K562 (cell line): ENCODE data around the gene RTL10. TPM values are rescaled to one million over a fixed set of nuclear protein-coding genes. Genes with fewer than 3 reads are reported as not detected.
A peak's percentile ranks its signal among the peaks of the same experiment; 100 is the strongest.

Experiments
- ARID3A ChIP-seq: IDR thresholded peaks from 2 replicates; pipeline ENCODE4 v1.6.1; 2012; ENCODE audit warnings: low read depth, low read length, improper control_type of control experiment, borderline replicate concordance
- CREB3 ChIP-seq: fragments of 450-650 bp; conservative IDR thresholded peaks from 2 replicates; pipeline ENCODE4 v1.6.1; 2016; ENCODE audit warnings: missing genetic modification characterization, low read depth, mild to moderate bottlenecking, missing compliant biosample characterization, moderate library complexity
- E2F8 ChIP-seq: fragments of 450-650 bp; IDR thresholded peaks from 2 replicates; pipeline ENCODE4 v1.7.1; 2018; ENCODE audit warnings: mild to moderate bottlenecking, low read depth; ENCODE audit not compliant: partially characterized antibody
- GTF2A2 ChIP-seq: IDR thresholded peaks from 2 replicates; pipeline ENCODE4 v1.6.1; 2016; ENCODE audit warnings: mild to moderate bottlenecking, missing genetic modification characterization, missing compliant biosample characterization
- HIVEP1 ChIP-seq: fragments of 250-450 bp; sonication (Bioruptor Pico); IDR thresholded peaks from 2 replicates; pipeline ENCODE4 v1.4.0; 2020; ENCODE audit warnings: mild to moderate bottlenecking
- HMGN3 ChIP-seq: IDR thresholded peaks from 2 replicates; pipeline ENCODE4 v1.6.1; 2011; ENCODE audit warnings: borderline replicate concordance, low read depth, mild to moderate bottlenecking, mixed read lengths, low read length; ENCODE audit not compliant: insufficient read length; ENCODE audit errors: extremely low read depth
- MLLT1 ChIP-seq, 2 experiments: fragments of 450-650 bp; IDR thresholded peaks; 2 replicates each; pipeline ENCODE4 v1.6.1; 2016
- MLX ChIP-seq, 2 experiments: fragments of 450-650 bp in 1 of 2; sonication (generic) in 1 of 2; formaldehyde crosslinking; conservative IDR thresholded peaks; 2 replicates each; pipeline versions ENCODE4 v1.4.0 to v1.8.1; 2020 to 2022; ENCODE audit warnings: mild to moderate bottlenecking in 1 of 2, missing genetic modification reagents in 1 of 2
- MYNN ChIP-seq, 2 experiments: sonication (generic); formaldehyde crosslinking in 1 of 2; IDR thresholded peaks; 2 replicates each; pipeline versions ENCODE4 v1.5.0 to v1.6.1; 2016 to 2020; ENCODE audit warnings: antibody characterized with exemption in 1 of 2, missing genetic modification reagents in 1 of 2
- NELFE ChIP-seq: IDR thresholded peaks from 2 replicates; pipeline ENCODE4 v1.6.1; 2011; ENCODE audit warnings: mild to moderate bottlenecking; ENCODE audit not compliant: insufficient read depth, insufficient read length
- TEAD4 ChIP-seq, 2 experiments: sonication (generic) in 1 of 2; formaldehyde crosslinking in 1 of 2; IDR thresholded peaks; 2 replicates each; pipeline versions ENCODE4 v1.6.1 to v1.8.0; 2012 to 2022; ENCODE audit warnings: borderline replicate concordance in 1 of 2, inconsistent platforms in 1 of 2, low read length in 1 of 2, mild to moderate bottlenecking in 1 of 2, missing genetic modification reagents in 1 of 2
- ZKSCAN1 ChIP-seq: fragments of 150-350 bp; IDR thresholded peaks from 2 replicates; pipeline ENCODE4 v1.6.1; 2016; ENCODE audit warnings: low read depth, low read length
- ZKSCAN8 ChIP-seq: fragments of 200-800 bp; sonication (Bioruptor generic); IDR thresholded peaks from 2 replicates; pipeline ENCODE4 v1.6.1; 2016; ENCODE audit warnings: missing genetic modification characterization, missing compliant biosample characterization
- ZNF644 ChIP-seq: fragments of 200-800 bp; sonication (Bioruptor generic); IDR thresholded peaks from 2 replicates; pipeline ENCODE4 v1.6.1; 2016; ENCODE audit warnings: low read depth, missing genetic modification characterization, missing compliant biosample characterization
- ZNF77 ChIP-seq: fragments of 250-450 bp; sonication (Bioruptor Pico); IDR thresholded peaks from 2 replicates; pipeline ENCODE4 v1.5.0; 2020
- ZSCAN32 ChIP-seq: fragments of 450-650 bp; formaldehyde crosslinking; IDR thresholded peaks from 2 replicates; pipeline ENCODE4 v1.4.0; 2020; ENCODE audit warnings: mild to moderate bottlenecking, moderate library complexity
- polyA plus RNA-seq, 8 experiments: library from polyadenylated mRNA; depleted of rRNA in 4 of 8; stranded (reverse) in 5 of 8; unstranded in 3 of 8; fragments of >200 nt; fragmentation: Nextera tagmentation in 2 of 8; fragmentation: Illumina TruSeq in 1 of 8; extraction: Ambion mirVana in 2 of 8; extraction: Trizol in 1 of 8; gene quantifications; 2 replicates each; pipeline versions ENCODE4 v1.2.1 to v1.2.3, GENCODE V29; 2011 to 2014; ENCODE audit warnings: inconsistent platforms in 1 of 8, missing spikeins in 1 of 8
- total RNA-seq, 7 experiments: library from RNA; depleted of rRNA in 6 of 7; stranded (reverse); fragments of >200 nt in 6 of 7; fragmentation: Illumina TruSeq in 2 of 7; extraction: Trizol in 2 of 7; gene quantifications; 2 replicates each; pipeline versions ENCODE4 v1.2.1 to v1.2.3, GENCODE V29; 2011 to 2021; ENCODE audit warnings: low replicate concordance in 1 of 7
- TF ChIP-seq, protein P1 (sequence below): sonication (generic); IDR thresholded peaks from 2 replicates; pipeline ENCODE4 v1.6.1; 2016

RTL10 gene
- total and polyA plus RNA-seq, 9 of the 15 experiments (the other 6 are each of a cell fraction or from before 2014, with no cell fraction given): 19.8 to 75.5 (median 32.5) TPM

DNA sequence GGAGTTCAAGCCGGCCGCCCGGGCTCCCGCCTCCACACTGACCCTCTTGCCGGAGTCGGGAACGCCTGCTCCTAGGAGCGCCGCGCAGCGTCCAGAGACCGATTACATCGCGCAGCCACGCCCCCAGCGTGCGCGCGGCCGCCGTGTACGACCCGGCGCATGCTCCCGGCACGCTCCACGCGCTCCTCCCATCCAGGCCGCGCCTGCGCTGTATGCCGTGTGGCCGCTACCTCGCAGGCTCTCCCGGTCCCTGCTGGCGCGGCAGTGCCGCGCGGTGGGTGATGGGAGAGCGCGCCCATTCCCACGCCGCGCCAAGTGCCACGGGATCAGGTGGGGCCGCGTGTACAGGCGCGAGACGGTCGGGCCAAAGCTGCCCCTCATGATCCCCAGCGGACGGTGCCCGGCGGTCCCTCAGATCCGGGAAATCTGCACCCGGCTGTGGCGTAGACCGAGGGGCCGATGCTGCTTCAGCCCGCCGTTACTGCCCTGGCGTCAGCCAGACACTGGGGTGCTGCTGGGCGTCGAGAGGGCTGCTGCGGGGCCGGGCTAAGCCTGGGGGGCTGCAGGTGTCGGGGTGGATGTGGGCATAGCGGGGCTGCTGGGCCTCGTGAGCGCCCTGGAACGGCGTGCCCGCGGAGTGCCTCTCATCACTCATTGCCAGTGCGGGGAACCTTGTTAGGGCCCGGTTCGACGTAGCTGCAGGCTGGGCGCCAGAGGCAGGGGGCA is at the start of gene RTL10, which contains the start of gene GNB1L (continued):
- no peak for TF ChIP-seq TEAD4 (IDR thresholded peaks at IDR 0.05; ENCODE audit: low read length)
- TF ChIP-seq TEAD4 (CRISPR knock-in tag; IDR thresholded peaks at IDR 0.05; ENCODE audit: borderline replicate concordance): no peak
- TF ChIP-seq ZKSCAN8 (CRISPR knock-in tag): no peak
- no peak for TF ChIP-seq ZNF644 (tag)
- TF ChIP-seq ZNF77 (CRISPR knock-in tag): no peak
- TF ChIP-seq MYNN (IDR thresholded peaks at IDR 0.05): no peak
- TF ChIP-seq MYNN (CRISPR knock-in tag; IDR thresholded peaks at IDR 0.05): no peak
- TF ChIP-seq MLLT1 (IDR thresholded peaks at IDR 0.05): no peak
- no peak for TF ChIP-seq HMGN3
- no peak; the same call in 1 of the 2 replicates for TF ChIP-seq ZSCAN32 (CRISPR knock-in tag)
- no peak for TF ChIP-seq E2F8
- TF ChIP-seq ARID3A: 0 out of 2 replicates have a peak, but pooled peaks have one; percentile 50
- 0 out of 2 replicates have a peak, but pooled peaks have one; percentile 47 for TF ChIP-seq HIVEP1
- no peak for TF ChIP-seq CREB3
- peak; percentile 87; the same call in 1 of the 2 replicates for TF ChIP-seq ZKSCAN1
- no peak for TF ChIP-seq NELFE
- TF ChIP-seq MLX (CRISPR knock-in tag; conservative IDR thresholded peaks at IDR 0.05): peak in 1 of 2 experiments; percentile 98; a peak in 3 of 4 replicates
- TF ChIP-seq, protein P1, sequence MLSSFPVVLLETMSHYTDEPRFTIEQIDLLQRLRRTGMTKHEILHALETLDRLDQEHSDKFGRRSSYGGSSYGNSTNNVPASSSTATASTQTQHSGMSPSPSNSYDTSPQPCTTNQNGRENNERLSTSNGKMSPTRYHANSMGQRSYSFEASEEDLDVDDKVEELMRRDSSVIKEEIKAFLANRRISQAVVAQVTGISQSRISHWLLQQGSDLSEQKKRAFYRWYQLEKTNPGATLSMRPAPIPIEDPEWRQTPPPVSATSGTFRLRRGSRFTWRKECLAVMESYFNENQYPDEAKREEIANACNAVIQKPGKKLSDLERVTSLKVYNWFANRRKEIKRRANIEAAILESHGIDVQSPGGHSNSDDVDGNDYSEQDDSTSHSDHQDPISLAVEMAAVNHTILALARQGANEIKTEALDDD: no peak
- TF ChIP-seq GTF2A2 (tag): peak; percentile 64
